Stimulated activated CD4-positive, alpha-beta T cell treated with anti-CD3 and anti-CD28 coated beads, TNF-alpha, amount 100 ng/mL, for 1 hour (primary cell): ENCODE results near the gene LRRC63.
A peak's percentile ranks its signal among the peaks of the same experiment; 100 is the strongest.
"Not testable (repeated sequence)": the region's sequence is repeated elsewhere in the genome, so short reads cannot be mapped to it uniquely, and the experiment has no call there.

Experiments
- DNase-seq, 3 donors: peaks; one replicate each; pipeline ENCODE4 v3.0.0-alpha.2; 2020; ENCODE audit warnings: low read depth in 3 of 3, low spot score in 1 of 3

Gene LRRC63

DNA sequence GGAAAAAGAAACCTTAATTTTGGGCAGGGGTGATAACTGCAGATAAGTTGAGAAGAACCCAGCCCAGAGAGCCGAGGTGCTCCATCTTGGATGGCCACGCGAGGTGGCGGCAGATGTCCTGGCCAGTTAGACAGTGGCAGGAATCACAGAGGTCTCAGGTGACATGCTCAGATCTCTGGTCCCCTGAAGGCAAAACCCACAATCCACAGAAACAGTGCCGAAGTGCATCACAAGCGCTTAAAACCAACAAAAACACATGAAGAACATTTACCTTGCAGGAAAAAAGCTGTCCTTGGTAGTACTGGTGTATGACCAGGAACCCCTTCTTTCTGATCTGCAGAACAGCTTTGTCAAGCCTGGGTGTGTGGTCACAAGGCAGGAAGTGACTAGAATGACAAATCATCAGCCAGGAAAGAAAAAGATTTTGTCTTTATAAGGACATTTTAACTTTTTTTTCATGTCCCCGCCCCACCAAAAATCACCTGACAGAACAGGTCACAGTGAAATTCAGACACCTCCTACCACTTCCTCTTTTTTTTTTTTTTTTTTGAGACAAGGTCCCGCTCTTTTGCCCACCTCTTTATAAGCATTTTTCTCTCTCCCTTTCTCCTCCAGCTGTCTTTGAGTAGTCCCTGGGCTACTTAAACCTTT is 29.8 kb upstream of the LRRC63 start, which contains the start of gene LCP1:
LCP1 (minus strand) TSS at position 338 of the 651 bp plus-strand sequence. CDS start 22,515 bp downstream, outside the sequence.
- peak in 2 of 3 donors; percentile 53 to 66 for DNase-seq

DNA sequence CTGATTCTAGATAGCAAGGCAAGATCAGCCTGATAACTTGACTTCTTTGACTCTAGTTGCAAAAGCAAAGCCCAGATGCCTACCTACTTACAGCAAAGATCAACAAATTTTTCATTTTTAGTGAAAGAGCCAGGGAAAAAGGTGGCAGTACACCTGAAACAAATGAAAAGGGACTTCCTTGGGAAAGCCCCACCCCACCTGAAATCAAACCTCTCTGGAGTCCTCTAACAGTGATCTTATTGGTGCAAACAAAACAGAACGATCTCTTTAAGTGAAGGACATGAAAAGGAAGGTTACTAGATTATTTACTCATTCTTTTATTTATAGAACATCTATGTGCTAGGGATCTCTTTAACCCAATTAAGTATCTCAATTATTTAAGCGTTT is 29.2 kb upstream of the LRRC63 start:
- no peak for DNase-seq

DNA sequence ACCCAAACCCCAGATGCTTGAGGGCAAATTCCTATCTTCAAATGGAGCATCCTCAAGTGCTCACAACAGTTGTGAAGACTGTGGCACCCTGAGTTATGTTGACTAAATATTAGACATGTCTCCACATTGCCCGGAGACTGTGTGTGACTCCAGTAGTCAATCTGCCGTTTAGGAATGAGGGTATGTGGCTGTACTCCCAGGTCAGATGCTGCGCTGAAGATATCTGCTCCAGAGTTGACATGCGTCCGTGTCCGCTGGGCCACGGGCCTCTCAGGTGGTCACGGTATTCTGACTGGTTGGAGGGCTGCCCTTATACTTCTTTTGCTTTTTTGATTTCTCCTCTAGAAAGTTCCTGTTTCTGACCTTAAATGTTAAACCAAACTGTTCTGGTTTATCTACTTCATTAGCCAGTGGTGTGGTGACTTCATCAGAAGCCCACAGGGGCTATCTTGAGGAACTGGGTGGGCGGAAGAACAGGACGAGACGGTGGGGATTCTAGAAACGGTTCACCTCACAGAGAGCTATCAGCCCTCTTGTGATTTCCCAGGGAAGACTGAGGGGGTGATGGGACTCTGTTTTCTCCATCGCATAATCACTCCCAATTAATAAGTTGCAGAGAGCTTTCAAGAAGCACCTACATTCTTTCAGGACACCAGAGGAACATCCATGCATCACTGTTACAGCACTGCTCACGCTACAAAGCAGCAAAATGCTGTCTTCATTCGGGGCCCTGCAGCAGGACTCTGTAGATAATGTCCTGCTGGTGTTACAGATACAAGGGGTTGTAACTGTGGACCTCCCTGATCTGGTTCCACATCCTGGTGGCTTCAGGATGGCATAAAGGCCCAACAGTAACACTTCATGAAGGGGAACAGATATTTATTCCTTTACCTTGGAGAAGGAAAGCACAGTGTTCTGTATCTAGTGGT is 28.4 kb upstream of the LRRC63 start:
- no peak for DNase-seq

DNA sequence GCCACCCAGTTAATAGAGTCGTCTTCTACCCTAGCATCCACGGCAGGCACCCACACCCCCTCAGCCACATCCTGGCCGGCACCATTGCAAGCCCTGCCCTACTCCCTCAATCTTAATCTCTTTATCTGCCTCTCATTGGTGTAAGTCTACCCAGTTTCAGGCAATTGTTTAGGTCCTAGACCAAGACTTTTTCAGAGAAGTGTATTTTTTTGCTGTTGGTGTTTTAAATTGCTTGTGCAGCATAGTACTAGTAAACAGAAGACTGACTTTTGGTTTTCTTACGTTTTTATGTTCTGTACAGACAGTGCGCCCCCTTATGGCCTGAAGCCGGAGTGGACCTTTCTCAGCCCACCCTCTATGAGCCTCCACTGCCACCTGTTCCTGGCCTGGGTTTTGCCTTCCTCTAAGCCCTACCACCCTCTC is 27.4 kb upstream of the LRRC63 start:
- peak; percentile 38 to 59 (median 52) for DNase-seq

DNA sequence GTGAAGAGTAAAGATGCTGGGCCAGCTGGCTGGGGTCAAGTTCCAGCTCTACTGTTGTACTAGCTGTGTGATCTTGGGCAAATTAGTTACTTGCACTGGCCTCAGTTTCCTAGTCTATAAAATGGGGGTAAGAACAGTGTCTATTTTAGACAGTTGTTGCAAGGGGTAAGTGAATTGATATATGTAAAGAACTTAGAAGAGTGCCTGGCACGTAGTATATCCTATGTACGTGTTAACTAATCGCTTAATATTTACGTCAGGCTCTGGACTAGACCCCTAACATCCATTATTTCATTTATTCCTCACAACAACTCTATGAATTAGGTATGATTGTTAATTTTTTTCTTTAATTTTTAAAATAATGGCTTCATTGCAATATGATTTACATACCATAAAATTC is 26.1 kb upstream of the LRRC63 start:
- DNase-seq: no peak

DNA sequence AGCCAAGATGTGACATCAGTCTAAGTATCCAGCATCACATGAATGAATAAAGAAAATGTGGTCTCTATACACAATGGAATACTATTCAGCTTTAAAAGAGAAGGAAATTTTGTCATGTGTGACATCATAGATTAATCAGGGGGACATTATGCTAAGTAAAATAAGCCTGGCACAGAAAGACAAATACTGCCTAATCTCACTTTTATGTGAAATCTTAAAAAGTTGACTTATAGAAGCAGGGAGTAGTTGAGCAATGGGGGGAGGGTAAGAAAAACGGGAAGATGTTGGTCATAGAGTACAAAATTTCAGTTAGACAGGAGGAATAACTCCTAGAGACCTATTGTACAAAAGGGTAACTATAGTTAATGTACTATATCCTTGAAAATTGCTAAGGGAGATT is 19.3 kb upstream of the LRRC63 start:
- no peak for DNase-seq

DNA sequence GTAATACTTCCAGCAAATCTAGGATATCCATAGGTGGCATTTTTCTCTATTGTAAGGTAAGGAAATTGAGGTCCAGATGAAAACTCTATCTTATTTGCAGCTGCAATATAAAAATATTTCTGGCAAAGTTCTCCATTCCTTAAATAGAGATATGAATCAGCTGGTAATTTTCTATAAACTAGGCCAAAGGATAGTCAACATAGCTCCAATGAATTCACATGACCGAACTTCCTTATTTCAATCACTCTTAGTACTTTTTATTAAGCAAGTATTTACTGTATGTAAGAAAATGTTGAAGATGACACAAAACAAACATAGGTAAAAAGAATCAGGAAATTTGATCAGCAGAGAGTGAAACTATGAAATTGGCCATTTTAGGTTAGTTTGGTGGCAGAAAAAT is 16.7 kb upstream of the LRRC63 start:
- no peak for DNase-seq

DNA sequence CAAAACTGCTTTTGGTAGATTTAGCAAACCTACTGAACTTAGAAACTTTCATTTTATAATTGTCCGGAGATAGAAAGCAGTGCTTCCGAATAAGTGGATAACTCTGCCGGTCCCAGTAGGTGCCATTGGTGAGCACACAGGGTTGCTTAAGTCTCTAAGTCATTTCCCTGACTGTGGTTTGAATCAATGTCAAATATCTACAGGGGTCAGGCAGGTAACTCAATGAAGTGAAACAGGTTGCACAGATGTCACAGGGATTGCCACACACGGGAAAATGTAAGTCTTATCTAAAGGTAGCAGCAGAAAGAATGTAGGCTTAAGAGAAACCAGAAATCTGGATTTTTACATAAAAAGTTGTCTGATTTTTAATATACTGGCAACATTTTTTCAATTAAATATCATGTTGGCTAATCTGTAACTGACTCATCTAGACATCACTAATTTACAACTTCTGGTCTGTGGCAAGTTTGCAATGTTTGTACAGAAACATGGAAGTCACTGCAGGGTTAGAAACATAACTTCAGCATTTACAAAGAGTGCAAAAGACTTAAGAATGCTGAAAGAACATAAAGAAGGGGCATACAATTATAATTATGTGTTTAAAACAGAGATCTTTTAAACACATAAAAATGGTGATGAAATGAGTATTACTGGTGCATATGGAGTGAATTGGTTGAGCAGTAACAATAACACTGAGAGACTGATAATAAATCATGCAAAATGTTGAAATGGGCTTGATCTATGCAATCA is 14.3 kb upstream of the LRRC63 start:
- no peak for DNase-seq

DNA sequence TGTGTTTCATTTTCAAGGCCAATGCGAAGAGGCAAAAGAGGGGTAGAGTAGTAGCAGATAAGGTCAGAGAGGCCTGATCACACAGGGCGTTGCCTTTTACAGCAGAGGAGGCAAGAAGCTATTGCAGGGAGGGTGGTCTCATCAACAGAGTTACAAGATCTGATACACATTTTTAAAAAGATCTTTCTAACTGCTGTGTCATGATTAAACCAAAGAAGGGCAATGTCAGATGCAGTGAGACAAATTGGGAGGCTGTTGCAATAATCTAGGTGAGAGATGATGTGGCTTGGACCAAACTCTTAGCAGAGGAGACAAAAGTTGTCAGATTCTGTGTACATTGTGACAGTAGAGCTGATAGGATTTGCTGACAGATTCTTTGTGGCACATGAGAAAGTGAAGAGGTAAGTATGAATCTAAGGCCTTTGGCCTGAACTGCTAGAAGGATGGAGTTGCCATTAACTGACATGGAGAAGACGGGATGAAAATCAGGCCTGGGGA is 13.0 kb upstream of the LRRC63 start:
- no peak for DNase-seq

DNA sequence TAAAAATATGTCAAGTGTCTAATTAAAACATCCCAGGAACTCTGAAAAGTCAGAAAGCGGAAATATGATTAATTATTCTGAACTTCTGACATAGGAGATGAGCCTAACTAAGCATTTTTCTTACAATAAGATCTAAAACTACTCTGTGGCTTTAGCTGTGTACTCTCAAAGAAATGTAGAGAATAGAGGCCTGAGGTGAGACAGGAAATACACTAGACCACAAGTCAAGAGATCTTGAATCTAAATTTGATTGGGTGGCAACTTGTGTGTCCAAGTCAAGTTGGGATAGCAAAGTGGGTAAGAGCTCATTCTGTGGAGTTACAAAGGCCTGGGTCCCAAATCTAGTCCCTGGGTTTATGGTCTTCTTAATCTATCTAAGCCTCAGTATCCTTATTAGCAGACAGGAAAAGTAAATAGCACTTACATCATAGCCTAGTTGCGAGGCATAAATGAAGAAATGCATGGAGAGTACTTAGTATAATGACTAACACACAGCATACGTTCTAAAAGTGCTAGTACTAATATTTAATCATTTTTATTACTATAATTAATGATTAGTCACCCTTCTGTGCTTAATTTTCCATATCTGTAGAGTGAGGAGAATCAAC is 9.4 kb upstream of the LRRC63 start:
- no peak for DNase-seq

DNA sequence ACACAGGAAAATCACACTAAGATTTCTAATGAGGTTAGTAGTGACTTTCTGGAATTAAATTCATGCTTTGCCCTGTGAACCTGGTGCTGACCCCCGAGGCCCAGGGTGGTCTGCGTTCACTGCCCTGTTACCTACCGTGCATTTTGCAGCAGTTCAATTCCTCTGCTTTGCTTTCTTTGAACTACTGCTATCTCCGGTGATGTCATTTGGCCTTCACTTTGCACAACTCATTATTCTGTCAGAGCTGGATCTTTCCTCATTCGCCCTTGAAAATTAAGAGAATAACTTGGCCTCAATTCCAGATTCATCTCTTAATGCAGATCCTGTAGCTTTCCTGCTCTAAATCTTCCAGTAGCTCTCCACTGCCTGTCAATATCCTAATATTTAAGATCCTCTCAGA is 8.8 kb upstream of the LRRC63 start:
- no peak for DNase-seq

DNA sequence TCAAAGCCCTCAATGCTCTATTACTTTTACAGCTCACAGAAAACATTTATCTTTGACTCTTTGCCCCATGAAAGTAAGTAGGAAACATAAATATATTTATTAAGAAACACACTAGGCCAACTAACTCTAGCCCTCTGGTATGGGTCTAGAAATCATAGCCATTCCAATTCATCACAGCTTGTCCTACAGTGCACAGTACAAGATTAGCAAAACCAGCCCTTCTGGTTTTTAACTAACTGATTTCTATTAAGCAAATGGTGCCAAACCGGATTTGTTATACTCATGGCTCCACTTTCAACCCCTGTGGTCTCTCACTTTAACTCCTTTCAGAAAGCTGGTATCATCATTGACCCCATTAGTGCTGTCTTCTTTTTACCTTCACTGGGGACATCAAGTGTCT is 5.6 kb upstream of the LRRC63 start:
- DNase-seq: no peak

DNA sequence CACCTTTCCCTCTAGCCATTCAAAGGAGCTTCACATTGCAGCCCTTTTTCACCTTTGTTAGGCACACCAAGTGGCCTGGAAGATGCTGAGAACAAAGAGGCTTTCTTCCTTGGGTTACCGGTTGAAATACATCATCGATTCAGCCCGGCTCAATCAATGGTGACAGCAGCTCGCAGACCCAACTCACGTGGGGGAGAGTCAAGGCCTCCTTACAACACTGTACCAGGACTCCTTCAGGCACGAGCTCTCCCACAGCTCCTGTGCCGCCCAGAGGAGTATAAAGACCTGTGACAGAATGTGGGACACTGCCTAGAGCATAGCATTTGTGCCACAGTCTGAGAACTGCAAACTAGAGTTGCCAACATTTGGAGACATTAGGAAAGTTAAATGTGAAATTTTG is 3.9 kb upstream of the LRRC63 start:
- no peak for DNase-seq

DNA sequence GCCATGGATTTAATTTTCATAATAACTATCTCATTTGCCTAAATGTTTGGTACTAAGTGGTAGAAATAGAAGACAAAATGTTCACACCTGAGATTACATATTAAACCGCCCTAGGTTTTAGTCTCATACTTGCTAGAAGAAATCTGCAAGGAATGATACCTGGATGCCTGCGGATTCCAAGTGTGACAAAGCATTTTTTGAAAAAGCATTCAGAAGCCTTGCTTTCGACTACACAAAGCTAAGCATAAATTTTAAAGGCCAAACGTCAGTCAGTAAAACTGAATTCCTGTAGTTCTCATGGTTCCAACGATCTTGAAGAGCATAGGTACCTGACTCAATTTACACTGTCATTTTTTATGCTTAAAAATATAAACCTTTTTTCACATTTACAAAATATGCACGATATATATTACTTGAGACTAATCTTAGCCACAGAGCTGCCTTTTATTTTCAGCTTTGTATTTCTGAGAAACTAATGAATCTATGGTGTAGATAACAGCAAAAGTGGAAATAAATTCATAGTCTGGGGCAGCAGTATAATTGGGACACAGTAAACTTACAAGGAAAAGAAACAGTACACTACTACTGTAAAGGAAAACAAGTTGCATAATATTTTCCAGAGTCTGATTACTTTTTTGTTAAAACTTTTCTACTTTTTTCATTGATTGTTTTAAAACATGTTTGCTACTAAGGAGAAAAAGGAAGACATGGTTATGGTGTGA is 1.2 kb upstream of the LRRC63 start:
- DNase-seq: no peak

DNA sequence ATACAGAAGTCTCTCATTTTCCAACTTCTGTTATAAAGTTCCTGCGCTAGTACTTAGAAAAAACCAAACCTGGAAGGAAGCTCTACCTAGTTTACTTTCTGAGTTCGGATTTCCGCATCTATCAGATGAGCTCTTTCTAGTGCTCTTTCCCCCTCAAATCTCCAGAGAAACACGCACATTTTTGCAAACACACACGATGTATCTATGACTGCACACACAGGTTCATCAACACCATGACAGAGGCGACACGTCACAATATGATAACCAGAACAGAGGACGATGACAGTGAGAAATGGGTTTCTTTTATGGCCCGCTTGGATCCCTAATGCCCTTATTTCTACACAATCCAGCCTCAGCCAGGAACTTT is 629 bp upstream of the LRRC63 start:
- DNase-seq: no peak

DNA sequence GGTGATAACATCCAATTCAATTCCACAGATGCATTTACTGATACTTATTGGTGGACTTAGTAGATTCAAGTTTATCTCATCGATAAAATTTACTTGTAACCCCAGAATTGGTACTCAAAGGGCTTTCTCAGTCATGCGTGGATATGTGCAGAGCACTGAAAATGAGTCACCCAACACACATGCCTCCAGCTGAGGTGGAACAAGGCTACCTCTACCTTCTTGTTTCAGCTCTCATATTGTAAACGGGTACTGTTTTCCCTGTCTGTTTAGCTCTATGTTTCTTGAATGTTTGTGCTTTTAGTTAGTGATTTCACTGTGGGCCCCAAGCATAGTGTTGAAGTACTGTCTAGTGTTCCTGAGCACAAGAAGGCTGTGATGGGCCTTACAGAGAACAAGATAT is 1.5 kb downstream of the LRRC63 start:
- no peak for DNase-seq

DNA sequence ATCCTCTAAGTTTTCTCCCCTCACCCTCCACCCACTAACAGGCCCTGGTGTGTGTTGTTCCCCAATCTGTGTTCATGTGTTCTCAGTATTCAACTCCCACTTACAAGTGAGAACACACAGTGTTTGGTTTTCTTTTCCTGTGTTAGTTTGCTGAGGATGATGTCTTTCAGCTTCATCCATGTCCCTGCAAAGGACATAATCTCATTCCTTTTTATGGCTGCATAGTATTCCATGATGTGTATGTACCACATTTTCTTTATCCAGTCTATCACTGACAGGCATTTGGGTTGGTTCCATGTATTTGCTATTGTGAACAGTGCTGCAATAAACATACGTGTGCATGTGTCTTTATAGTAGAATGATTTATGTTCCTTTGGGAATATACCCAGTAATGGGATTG is 3.0 kb downstream of the LRRC63 start:
- not testable (repeated sequence) for DNase-seq

DNA sequence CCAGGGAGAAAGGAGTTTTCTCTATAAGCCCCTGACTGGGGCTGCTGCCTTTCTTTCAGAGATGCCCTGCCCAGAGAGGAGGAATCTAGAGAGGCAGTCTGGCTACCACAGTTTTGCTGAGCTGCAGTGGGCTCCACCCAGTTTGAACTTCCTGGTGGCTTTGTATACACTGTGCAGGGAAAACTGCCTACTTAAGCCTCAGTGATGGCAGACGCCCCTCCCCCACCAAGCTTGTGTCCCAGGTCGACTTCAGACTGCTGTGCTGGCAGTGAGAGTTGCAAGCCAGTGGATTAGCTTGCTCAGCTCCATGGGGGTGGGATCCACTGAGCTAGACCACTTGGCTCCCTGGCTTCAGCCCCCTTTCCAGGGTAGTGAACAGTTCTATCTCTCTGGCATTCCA is 8.5 kb downstream of the LRRC63 start:
- DNase-seq: not testable (repeated sequence)

DNA sequence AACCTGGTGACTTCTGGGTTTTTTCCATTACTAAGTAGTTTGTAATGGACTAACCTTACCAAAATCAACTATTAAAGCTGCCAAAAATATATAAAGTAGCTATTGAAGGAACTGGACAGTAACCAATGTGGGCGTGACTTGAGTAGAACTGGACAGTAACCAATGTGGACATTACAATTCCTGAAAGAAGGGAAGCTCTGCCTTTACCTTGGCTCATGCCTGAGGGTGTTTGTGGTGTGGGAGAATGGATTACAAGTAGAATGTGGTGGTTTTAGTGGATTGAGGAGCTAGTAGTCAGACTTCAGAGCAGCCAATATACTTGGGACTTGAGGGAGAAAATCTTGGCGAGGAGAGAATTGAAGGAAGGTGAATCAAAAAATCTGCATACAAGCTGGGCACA is 17.5 kb downstream of the LRRC63 start:
- DNase-seq: no peak

DNA sequence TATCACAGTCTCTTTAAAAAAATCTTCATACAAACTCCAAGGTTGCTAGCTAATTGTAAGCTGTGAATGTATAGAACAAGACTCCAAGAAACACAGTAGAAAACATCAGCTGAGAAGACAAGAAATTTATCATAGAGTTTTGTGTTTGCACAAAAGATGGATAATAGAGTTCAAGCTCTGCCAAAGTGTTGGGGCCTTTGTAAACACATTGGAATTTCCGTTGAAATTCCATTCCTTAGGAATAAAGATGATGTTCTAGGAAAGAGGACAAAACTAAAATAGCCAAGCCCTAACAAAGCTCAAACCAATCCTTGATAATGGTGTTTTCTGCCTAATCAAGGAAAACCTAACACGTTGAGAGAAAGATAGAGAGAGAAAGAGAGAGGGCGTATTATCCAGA is 20.6 kb downstream of the LRRC63 start:
- no peak for DNase-seq

DNA sequence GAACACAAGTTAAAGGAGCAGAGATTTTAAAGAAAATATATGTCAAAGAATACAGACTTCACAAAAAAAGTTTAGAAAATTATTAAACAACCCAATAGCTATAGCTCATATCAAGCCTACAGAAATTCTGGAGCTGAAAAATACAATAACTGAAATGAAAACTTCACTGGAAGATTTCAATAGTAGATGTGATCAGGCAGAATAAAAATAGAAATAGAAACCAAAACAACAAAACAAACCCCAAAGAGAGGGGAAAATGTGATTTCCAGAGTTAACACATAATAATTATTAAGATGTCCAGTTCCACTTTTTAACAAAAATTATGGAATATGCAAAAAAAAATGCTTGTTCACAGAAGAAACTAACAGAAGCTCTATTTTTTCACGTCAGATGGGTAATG is 23.6 kb downstream of the LRRC63 start:
- no peak for DNase-seq
